ENCODE results near the gene AXL.
"Not testable (repeated sequence)": the region's sequence is repeated elsewhere in the genome, so short reads cannot be mapped to it uniquely, and the experiment has no call there.

Gene AXL

GRCh38 chr19:41206456-41206855 lies 12.6 kb upstream of the AXL start:
- DNase-seq (ENCODE audit: extremely low read depth in 1 of 2, low read depth in 1 of 2): no peak

- DNase-seq (ENCODE audit: extremely low read depth in 1 of 2, low read depth in 1 of 2): no peak
Observed at GRCh38 chr19:41206926-41207750, 11.9 kb upstream of the AXL start.

- DNase-seq (ENCODE audit: extremely low read depth in 1 of 2, low read depth in 1 of 2): no peak
Observed at GRCh38 chr19:41214161-41214560, 4.9 kb upstream of the AXL start.

DNA sequence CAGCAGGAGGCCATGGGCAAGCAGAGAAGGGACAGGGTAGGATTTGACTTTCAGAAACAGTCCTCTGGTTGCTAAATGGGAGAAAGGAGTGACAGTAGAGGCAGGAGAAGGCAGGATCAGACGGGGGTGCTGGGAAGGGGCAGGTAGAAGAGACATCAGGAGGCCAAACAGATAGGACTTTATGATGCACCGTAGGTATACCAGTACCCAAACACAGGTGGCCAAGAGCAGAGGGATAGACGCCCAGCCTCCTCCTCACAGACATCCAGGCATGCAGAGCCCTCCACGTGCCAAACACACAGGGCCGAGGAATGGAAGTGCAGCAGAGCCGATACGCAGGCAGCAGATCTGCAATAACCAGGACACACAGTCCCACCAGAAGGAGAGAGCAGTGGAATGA lies 1.3 kb upstream of the AXL start:
- DNase-seq (ENCODE audit: extremely low read depth in 1 of 2, low read depth in 1 of 2): no peak

DNA sequence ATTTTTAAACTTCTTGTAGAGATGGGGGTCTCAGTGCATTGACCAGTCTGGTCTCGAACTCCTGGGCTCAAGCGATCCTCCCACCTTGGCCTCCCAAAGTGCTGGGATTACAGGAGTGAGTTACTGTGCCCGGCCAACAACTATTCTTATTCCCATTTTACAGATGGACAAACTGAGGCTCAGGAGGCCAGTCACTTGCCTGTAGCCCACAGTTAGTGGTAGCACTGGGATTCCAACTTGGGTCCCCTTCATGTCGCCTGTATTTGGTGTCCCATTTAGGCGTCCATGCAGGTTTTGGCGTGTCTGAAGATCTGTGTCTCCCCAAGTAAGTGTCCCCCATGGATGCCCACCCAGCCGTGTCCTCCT lies 791 bp upstream of the AXL start:
- no peak for DNase-seq (ENCODE audit: extremely low read depth in 1 of 2, low read depth in 1 of 2)

DNA sequence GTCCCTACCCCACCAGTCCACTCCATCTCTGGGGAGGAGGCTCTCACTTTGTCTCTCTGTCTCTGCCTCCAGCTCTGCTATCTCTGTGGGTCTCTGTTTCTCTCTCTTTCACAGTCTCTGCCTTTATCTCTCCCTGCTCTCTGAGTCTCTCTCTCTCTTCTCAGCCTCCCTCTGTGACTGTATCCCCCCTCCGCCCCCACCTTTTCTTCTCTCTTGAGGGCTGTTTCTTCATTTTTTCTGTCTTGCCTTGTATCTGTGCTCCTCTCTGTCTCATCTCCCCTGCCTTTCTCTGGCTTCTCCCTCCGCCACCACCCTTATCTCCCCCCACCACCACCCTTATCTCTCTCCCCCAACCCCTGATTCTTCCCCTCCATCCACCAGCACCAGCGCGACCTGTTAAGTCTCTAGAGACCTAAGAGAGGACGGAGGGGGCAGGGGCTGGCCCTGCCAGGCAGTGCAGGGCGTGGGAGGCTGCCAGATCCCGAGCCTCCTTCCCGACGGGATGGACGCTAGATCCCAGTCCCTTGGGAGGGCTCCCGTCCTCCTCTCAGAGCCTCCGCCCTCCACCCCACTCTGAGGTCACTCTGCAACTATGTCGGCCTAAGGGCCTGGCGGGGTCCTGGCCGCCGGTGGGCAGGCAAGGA lies 1.0 kb downstream of the AXL start:
- no peak for DNase-seq (ENCODE audit: extremely low read depth in 1 of 2, low read depth in 1 of 2)

DNA sequence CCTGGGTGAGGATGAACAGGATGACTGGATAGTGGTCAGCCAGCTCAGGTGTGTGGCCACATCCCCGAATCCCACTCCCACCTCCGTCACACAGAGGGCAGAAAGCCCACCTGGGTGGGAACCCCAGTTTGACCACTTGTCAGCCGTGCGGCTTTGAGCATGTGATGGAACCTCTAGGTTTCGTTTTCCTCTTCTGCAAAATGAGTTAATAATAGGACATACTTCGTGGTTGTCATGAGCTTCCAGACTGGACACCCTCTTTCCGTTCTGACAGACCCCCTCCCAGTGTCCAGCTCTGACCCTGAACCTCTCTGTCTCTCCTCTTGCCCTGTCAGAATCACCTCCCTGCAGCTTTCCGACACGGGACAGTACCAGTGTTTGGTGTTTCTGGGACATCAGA lies 1.8 kb downstream of the AXL start:
- DNase-seq (ENCODE audit: extremely low read depth in 1 of 2, low read depth in 1 of 2): no peak

GRCh38 chr19:41221514-41222205 lies 2.6 kb downstream of the AXL start:
- no peak for DNase-seq (ENCODE audit: extremely low read depth in 1 of 2, low read depth in 1 of 2)

- DNase-seq (ENCODE audit: extremely low read depth in 1 of 2, low read depth in 1 of 2): no peak
Observed at GRCh38 chr19:41222240-41222639, 3.2 kb downstream of the AXL start.

DNA sequence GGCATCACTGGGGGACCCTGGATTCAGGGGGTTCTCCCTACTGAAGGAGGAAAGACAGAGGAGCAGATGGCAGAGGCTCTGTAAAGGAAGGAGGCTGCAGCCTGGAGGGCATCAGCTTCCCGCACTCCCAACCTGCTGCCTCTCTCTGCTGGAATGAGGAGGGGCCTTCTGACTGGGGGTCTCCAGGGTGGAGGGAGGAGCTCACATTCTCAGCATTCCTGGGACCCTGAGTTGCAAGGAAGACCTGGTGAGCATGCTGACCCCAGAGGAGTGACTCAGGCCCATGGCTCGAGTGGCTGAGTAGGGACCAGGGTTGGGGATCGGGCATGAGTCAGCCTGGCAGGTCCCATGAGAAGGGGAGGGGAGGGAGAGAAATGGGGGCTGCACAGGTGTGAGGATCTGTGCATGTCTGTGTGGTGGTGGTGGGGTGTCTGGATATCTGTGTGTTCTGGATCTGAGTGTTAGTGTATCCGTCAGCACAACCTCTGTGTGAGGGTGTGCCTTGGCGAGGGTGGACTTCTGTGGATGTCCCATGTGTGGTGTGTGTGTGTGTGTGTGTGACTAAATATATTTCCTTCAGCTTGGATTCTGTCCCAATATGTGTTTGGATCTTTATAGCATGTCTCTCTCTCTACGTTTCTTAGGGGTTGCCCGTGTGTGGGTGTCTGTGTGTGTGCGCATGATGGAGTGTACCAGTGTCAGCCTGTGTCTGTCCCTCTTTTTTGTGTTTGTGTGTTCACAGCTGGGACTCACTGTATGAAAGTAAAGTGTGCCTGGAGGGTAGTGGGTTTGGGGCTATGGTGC lies 4.6 kb downstream of the AXL start:
- DNase-seq (ENCODE audit: extremely low read depth in 1 of 2, low read depth in 1 of 2): no peak

GRCh38 chr19:41224632-41225031 lies 5.6 kb downstream of the AXL start:
- DNase-seq (ENCODE audit: extremely low read depth in 1 of 2, low read depth in 1 of 2): no peak

DNA sequence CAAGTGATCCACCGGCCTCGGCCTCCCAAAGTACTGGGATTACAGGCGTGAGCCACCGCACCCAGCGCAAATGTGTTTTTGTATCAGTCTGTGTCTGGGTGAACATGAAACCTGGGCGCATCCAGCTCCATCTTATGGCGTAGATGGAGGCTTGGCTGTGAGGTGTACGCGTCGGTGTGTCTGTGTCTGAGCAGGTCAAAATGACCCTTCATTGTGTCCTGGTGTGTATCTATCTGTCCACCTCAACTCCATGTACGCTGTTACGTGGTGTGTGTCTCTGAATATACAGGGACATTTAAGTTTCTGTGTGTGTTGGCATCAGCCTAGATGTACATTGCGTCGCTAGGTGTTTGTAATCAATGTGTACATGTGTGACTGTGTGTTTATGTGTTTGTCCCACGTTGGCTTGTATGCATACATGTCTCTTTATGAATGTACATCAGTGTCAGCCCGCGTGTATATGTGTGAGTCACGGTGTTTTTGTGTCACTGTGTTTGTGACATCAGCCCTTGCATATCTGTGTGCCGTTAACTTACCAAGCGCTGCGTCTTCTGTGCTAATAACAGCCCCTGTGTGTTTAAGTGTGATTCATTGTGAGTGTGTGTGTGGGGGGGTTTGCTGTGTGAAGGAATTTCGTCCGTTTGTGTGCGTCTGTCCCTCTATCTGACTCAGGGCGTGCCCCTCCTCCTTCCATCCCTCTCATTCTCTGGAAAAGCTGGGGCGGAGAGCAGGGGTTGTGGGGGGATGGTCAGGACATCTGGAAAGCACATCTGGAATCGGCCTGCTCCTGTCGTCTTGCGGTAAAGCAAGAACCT lies 6.4 kb downstream of the AXL start:
- DNase-seq (ENCODE audit: extremely low read depth in 1 of 2, low read depth in 1 of 2): peak in 1 of 2 donors; percentile 59

GRCh38 chr19:41226053-41226873 lies 7.2 kb downstream of the AXL start:
- DNase-seq (ENCODE audit: extremely low read depth in 1 of 2, low read depth in 1 of 2): peak; percentile 13 to 14

DNA sequence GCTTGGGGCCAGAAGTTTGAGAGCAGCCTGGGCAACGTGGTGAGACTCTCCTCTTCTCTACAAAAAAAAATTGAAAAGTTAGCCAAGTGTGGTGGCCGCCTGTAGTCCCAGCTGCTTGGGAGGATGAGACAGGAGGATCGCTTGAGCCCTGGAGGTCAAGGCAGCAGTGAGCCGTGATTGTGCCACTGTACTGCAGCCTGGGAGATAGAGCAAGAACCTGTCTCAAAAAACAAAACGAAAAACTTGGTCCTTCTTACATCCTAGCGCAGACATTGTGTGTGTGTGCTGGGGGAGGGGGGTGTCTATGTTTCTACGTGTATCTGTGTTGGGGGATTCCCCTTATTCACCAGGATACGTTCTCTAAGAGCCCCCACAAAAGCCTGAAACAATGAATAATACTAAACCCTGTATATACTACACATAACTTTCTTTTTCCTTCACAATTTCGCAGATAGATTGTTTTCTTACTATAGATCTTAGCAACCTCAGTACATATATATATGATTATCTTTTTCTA lies 7.9 kb downstream of the AXL start:
- DNase-seq (ENCODE audit: extremely low read depth in 1 of 2, low read depth in 1 of 2): no peak

DNA sequence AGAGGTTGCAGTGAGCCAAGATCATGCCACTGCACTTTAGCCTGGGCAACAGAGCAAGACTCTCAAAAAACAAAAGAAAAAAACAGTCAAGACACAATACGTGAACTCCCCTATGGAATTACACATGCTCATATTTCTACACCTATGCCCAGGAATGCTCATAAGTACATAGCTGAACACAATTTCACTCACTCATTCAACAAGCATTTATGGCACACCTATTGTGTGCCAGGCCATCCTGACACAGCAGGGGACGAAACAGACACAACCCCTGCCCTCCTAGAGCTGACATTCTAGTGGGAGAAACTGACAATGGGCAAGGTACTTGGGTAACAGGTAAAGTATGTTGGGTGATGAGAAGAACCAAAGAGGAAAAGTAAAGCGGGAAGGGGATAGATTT lies 9.5 kb downstream of the AXL start:
- no peak for DNase-seq (ENCODE audit: extremely low read depth in 1 of 2, low read depth in 1 of 2)

DNA sequence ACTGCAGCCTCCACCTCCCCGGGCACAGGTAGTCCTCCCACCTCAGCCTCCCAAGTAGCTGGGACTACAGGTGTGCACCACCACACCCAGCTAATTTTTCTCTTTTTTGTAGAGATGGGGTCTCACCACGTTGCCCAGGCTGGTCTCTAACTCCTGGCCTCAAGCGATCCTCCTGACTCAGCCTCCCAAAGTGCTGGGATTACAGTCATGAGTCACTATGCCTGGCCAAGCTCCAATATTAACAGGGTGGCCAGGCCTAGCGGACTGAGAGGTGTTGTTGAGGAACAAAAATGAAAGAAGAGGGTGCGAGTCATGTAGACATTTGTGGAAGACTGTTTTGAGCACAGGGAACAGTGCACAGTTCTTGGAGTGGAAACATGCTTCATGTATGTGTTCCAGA lies 10.3 kb downstream of the AXL start:
- DNase-seq (ENCODE audit: extremely low read depth in 1 of 2, low read depth in 1 of 2): not testable (repeated sequence)

GRCh38 chr19:41230067-41230857 lies 11.2 kb downstream of the AXL start:
- no peak for DNase-seq (ENCODE audit: extremely low read depth in 1 of 2, low read depth in 1 of 2)

DNA sequence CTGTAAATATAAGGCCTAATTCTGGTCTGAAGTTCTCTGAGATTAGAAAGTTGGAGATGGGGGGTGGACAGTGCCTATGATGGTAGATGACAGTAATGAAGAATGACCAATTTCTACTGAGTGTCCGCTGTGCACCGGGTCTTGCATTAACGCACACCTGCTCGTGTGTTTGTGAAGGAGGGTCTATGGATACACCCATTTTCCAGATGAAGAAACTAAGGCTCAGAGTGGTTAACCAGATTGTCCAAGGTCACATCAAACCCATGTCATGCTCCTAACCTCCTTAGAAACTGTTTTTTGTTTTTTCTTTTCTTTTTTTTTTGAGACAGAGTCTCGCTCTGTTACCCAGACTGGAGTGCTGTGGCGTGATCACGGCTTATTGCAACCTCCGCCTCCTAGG lies 13.7 kb downstream of the AXL start:
- no peak for DNase-seq (ENCODE audit: extremely low read depth in 1 of 2, low read depth in 1 of 2)

Data from stimulated activated CD8-positive, alpha-beta memory T cell treated with anti-CD3 and anti-CD28 coated beads, Interleukin-7, amount 100 ng/mL, for 48 hours (primary cell).